ENCODE results near the gene MANSC1.

The MANSC1 gene

GRCh38 chr12:12349711-12350665, at the start of gene MANSC1:
Gene MANSC1, minus strand, starts transcription at chr12:12350242. Its CDS starts 6,928 bp downstream, at chr12:12343314.
- peaks cover 3% of the 10 kb centered on the region for H3K27me3 Mint-ChIP-seq (ENCODE audit: low read depth)
- no peaks in the 10 kb centered on the region for H3K36me3 Mint-ChIP-seq (ENCODE audit: low read depth)
- peak within 1 kb of the TSS; percentile 61 for H3K4me3 Mint-ChIP-seq
- H3K9me3 Mint-ChIP-seq, result no peaks in the 10 kb centered on the region
- peaks cover 25% of the 10 kb centered on the region for H3K4me1 Mint-ChIP-seq (ENCODE audit: low read depth)
- peak within 1 kb of the TSS; percentile 57 for H3K27ac Mint-ChIP-seq

GRCh38 chr12:12399161-12399560, 49.1 kb upstream of the MANSC1 start:
- peaks cover 23% of the 10 kb centered on the region for H3K36me3 Mint-ChIP-seq (ENCODE audit: low read depth)
- H3K4me1 Mint-ChIP-seq (ENCODE audit: low read depth), result peaks cover 33% of the 10 kb centered on the region
- H3K4me3 Mint-ChIP-seq, result no peak overlapping the region
- H3K27me3 Mint-ChIP-seq (ENCODE audit: low read depth), result no peaks in the 10 kb centered on the region
- no peak overlapping the region for H3K27ac Mint-ChIP-seq
- H3K9me3 Mint-ChIP-seq, result peaks cover 8% of the 10 kb centered on the region

GRCh38 chr12:12398026-12398859, 48.2 kb upstream of the MANSC1 start:
- Mint-ChIP-seq H3K27ac (no peak overlapping the region), H3K9me3 (peaks cover 8% of the 10 kb centered on the region), H3K27me3 (ENCODE audit: low read depth) (no peaks in the 10 kb centered on the region), H3K36me3 (ENCODE audit: low read depth) (peaks cover 19% of the 10 kb centered on the region), H3K4me1 (ENCODE audit: low read depth) (peaks cover 28% of the 10 kb centered on the region), H3K4me3 (no peak overlapping the region)

GRCh38 chr12:12397184-12397583, 47.1 kb upstream of the MANSC1 start:
- H3K27ac Mint-ChIP-seq, result no peak overlapping the region
- H3K4me3 Mint-ChIP-seq, result no peak overlapping the region
- H3K4me1 Mint-ChIP-seq (ENCODE audit: low read depth), result peaks cover 26% of the 10 kb centered on the region
- H3K27me3 Mint-ChIP-seq (ENCODE audit: low read depth), result no peaks in the 10 kb centered on the region
- H3K36me3 Mint-ChIP-seq (ENCODE audit: low read depth), result peaks cover 19% of the 10 kb centered on the region
- H3K9me3 Mint-ChIP-seq, result peaks cover 8% of the 10 kb centered on the region

GRCh38 chr12:12396694-12397093, 46.7 kb upstream of the MANSC1 start:
- H3K27ac Mint-ChIP-seq, result no peak overlapping the region
- H3K27me3 Mint-ChIP-seq (ENCODE audit: low read depth), result no peaks in the 10 kb centered on the region
- H3K36me3 Mint-ChIP-seq (ENCODE audit: low read depth), result peaks cover 17% of the 10 kb centered on the region
- peaks cover 26% of the 10 kb centered on the region for H3K4me1 Mint-ChIP-seq (ENCODE audit: low read depth)
- peaks cover 8% of the 10 kb centered on the region for H3K9me3 Mint-ChIP-seq
- H3K4me3 Mint-ChIP-seq, result no peak overlapping the region

GRCh38 chr12:12393171-12393570, 43.1 kb upstream of the MANSC1 start:
- no peak overlapping the region for H3K27ac Mint-ChIP-seq

GRCh38 chr12:12392413-12392812, 42.4 kb upstream of the MANSC1 start:
- Mint-ChIP-seq H3K36me3 (ENCODE audit: low read depth) (peaks cover 21% of the 10 kb centered on the region), H3K4me1 (ENCODE audit: low read depth) (peaks cover 20% of the 10 kb centered on the region), H3K4me3 (no peak overlapping the region), H3K27ac (no peak overlapping the region), H3K9me3 (no peaks in the 10 kb centered on the region), H3K27me3 (ENCODE audit: low read depth) (no peaks in the 10 kb centered on the region)

More at GRCh38 chr12:12393171-12393570, 43.1 kb upstream of the MANSC1 start:
- peaks cover 19% of the 10 kb centered on the region for H3K36me3 Mint-ChIP-seq (ENCODE audit: low read depth)
- no peak overlapping the region for H3K4me3 Mint-ChIP-seq
- peaks cover 20% of the 10 kb centered on the region for H3K4me1 Mint-ChIP-seq (ENCODE audit: low read depth)
- H3K9me3 Mint-ChIP-seq, result no peaks in the 10 kb centered on the region
- no peaks in the 10 kb centered on the region for H3K27me3 Mint-ChIP-seq (ENCODE audit: low read depth)

- no peak overlapping the region for H3K4me3 Mint-ChIP-seq
- peaks cover 22% of the 10 kb centered on the region for H3K36me3 Mint-ChIP-seq (ENCODE audit: low read depth)
- H3K27me3 Mint-ChIP-seq (ENCODE audit: low read depth), result no peaks in the 10 kb centered on the region
- H3K4me1 Mint-ChIP-seq (ENCODE audit: low read depth), result peaks cover 35% of the 10 kb centered on the region
- peak overlapping the region; percentile 32 for H3K27ac Mint-ChIP-seq
- peaks cover 4% of the 10 kb centered on the region for H3K9me3 Mint-ChIP-seq
Measured at GRCh38 chr12:12387501-12387900, 37.5 kb upstream of the MANSC1 start.

- Mint-ChIP-seq H3K27ac (peak overlapping the region; percentile 90), H3K36me3 (ENCODE audit: low read depth) (peaks cover 24% of the 10 kb centered on the region), H3K4me1 (ENCODE audit: low read depth) (peaks cover 41% of the 10 kb centered on the region), H3K4me3 (peak overlapping the region; percentile 61), H3K9me3 (peaks cover 7% of the 10 kb centered on the region), H3K27me3 (ENCODE audit: low read depth) (no peaks in the 10 kb centered on the region)
Measured at GRCh38 chr12:12384571-12385340, 34.7 kb upstream of the MANSC1 start.

- H3K9me3 Mint-ChIP-seq, result peaks cover 7% of the 10 kb centered on the region
- peaks cover 23% of the 10 kb centered on the region for H3K36me3 Mint-ChIP-seq (ENCODE audit: low read depth)
- H3K27ac Mint-ChIP-seq, result no peak overlapping the region
- peaks cover 41% of the 10 kb centered on the region for H3K4me1 Mint-ChIP-seq (ENCODE audit: low read depth)
- H3K4me3 Mint-ChIP-seq, result no peak overlapping the region
- H3K27me3 Mint-ChIP-seq (ENCODE audit: low read depth), result no peaks in the 10 kb centered on the region
Measured at GRCh38 chr12:12381982-12382381, 31.9 kb upstream of the MANSC1 start.

- Mint-ChIP-seq H3K4me3 (no peak overlapping the region), H3K9me3 (peaks cover 7% of the 10 kb centered on the region), H3K27me3 (ENCODE audit: low read depth) (no peaks in the 10 kb centered on the region), H3K27ac (peak overlapping the region; percentile 15), H3K4me1 (ENCODE audit: low read depth) (peaks cover 47% of the 10 kb centered on the region), H3K36me3 (ENCODE audit: low read depth) (peaks cover 25% of the 10 kb centered on the region)
Measured at GRCh38 chr12:12380949-12381593, 31.0 kb upstream of the MANSC1 start.

GRCh38 chr12:12379831-12380730, 30.0 kb upstream of the MANSC1 start:
- H3K4me1 Mint-ChIP-seq (ENCODE audit: low read depth), result peaks cover 43% of the 10 kb centered on the region
- peaks cover 25% of the 10 kb centered on the region for H3K36me3 Mint-ChIP-seq (ENCODE audit: low read depth)
- H3K4me3 Mint-ChIP-seq, result peak overlapping the region; percentile 9
- H3K9me3 Mint-ChIP-seq, result peaks cover 7% of the 10 kb centered on the region
- H3K27ac Mint-ChIP-seq, result peak overlapping the region; percentile 93
- H3K27me3 Mint-ChIP-seq (ENCODE audit: low read depth), result no peaks in the 10 kb centered on the region

- Mint-ChIP-seq H3K27ac (peak overlapping the region; percentile 45), H3K4me1 (ENCODE audit: low read depth) (peaks cover 31% of the 10 kb centered on the region), H3K9me3 (peaks cover 5% of the 10 kb centered on the region), H3K27me3 (ENCODE audit: low read depth) (no peaks in the 10 kb centered on the region), H3K36me3 (ENCODE audit: low read depth) (peaks cover 23% of the 10 kb centered on the region), H3K4me3 (no peak overlapping the region)
Measured at GRCh38 chr12:12378616-12379015, 28.6 kb upstream of the MANSC1 start.

All from T-helper 1 cell treated with Interleukin-12 subunit alpha and Interleukin-12 subunit beta and Interleukin-4 antibody, amounts not matched to agents 30 μg/mL and 1 μg/mL, for 36 hours (primary cell).